OCI-LY3 (cell line): Measurements from ENCODE around the gene SCO2.

Experiments
- CTCF ChIP-seq: fragments of 200-600, 300-600 bp; sonication (generic); IDR thresholded peaks from 2 replicates; pipeline ENCODE4 v1.5.1; 2014; ENCODE audit warnings: antibody characterized with exemption, low read length, low read depth
- EZH2phosphoT487 ChIP-seq: fragments of 200-600 bp; shearing (Covaris generic); IDR thresholded peaks from 2 replicates; pipeline ENCODE4 v1.6.1; 2018; ENCODE audit warnings: antibody characterized with exemption, mixed run types, low read depth

- no peak for TF ChIP-seq CTCF
- no peak for TF ChIP-seq EZH2phosphoT487
These were observed 6.2 kb downstream of the SCO2 start for GRCh38 chr22:50519151-50519550.
